Measurements from ENCODE around the gene TOP2B. TPM values are rescaled to one million over a fixed set of nuclear protein-coding genes. Genes with fewer than 3 reads are reported as not detected.

The TOP2B gene
- total RNA-seq, 1 donor from 2014 or later = 78.1 TPM

DNA sequence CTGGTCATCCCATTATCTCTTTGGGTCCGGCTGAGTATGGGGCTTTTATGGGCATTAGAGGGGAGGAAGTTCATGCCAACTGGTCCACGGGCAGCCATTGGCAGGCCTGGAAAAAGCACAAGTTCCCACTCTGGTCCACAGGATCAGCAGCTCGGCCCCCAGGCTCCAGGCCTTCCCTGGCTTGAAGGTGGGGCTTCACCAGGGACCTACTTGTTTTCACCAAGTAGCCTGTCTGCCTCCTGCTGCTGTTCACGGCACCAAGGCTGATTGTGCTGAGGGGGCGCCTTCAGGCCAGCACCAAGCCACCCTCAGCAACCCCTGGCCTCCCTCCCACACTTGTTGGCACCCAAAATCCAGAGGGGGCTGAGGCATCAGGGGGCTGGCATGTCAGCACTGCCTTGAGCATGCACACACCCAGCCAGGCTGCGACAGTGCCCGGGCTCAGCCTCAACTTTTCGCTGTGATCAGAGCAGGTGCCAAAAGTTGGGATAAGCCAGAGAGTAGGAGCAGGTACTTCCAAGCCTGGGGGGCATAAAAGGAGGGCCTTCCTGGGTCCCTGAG lies 9.1 kb upstream of the TOP2B start:
- no peak for DNase-seq (ENCODE audit: extremely low read depth, low read depth, low spot score)

- no peak for DNase-seq (ENCODE audit: extremely low read depth, low read depth, low spot score)
Measured at GRCh38 chr3:25665315-25666280, 891 bp upstream of the TOP2B start.

- DNase-seq (ENCODE audit: extremely low read depth, low read depth, low spot score) = no peak
Measured at GRCh38 chr3:25663869-25664811, 567 bp downstream of the TOP2B start.

DNA sequence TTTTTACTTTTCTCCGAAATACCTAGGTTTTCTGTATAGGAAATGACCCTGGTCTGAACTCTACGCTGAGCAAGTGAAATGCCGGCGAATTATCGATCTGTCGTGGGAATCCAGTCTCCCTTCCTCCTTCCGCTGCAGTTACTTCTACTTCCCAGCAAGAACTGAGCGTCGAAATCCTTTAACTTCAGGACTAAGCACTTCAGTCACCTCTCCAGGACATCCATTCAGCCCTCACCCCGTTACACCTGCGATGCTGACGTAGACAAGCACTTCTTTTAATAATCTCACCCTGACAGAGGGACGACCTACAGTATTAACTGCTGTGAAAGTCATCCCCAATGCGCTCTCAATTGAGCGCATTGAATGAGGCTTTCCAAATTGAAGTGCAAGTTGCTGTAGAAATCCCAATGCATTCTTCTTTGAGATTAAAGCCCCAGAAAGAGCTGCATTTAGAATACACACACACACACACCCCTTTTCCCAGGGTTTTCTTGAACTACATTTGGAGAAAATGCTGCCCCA lies 1.3 kb downstream of the TOP2B start:
- no peak for DNase-seq (ENCODE audit: extremely low read depth, low read depth, low spot score)

DNA sequence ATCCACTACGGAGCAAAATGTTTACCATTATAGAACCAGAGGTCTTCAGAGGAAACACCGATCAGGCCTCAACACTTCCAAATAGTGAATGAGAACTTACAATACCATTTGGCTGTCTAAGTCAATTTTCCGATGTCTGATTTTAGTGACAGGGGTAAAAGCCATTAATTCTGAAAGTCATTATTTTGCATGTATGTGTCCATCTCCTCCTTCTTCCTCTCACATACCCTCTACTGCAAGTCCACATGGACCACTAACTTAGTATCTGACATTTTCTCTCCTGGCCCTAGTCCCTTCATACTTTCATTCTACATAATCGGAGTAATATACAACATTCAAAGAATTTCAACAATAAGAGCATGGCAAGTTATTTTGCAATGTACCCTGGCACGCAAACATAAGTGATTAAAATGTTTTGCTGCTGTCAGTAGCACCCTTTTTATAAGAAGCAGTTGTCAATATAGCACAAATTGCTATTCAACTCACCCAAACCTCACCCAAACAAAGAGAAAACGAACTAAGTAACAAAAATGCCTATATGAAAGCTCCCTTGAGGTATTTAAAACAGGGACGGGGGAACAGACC lies 1.9 kb downstream of the TOP2B start:
- DNase-seq (ENCODE audit: extremely low read depth, low read depth, low spot score) = no peak

DNA sequence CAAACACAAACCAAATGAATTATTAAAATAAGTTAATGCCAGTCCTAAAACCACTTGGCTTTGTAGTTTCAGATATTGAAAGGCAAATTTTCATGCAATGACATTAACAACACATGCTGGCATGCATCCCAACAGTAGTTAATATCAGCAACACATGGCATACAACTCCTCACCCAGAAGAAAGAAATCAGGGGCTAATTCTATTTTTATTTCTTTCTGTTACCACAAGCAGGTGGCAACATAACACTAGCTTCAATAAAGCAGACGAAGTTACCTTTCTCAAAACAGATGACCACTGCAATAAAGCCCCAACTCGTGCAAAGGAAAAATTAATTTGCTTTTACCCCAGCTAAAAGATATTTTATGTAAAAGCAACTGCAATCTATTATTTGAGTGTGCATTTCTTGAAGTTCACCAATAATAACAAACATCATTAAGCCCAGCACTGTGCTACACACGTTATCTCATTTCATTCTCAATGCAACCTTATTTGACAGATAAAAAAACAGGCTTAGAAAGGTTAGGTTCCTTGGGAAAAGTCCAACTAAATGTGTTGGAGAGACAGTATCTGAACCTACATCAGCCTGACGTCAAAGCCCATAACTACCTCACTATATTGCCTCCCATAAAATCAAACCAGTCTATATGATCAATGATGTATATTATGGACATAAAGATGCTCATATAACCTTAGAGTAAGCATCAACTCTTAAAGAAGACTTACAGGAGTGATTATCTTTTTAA lies 2.8 kb downstream of the TOP2B start:
- no peak for DNase-seq (ENCODE audit: extremely low read depth, low read depth, low spot score)

DNA sequence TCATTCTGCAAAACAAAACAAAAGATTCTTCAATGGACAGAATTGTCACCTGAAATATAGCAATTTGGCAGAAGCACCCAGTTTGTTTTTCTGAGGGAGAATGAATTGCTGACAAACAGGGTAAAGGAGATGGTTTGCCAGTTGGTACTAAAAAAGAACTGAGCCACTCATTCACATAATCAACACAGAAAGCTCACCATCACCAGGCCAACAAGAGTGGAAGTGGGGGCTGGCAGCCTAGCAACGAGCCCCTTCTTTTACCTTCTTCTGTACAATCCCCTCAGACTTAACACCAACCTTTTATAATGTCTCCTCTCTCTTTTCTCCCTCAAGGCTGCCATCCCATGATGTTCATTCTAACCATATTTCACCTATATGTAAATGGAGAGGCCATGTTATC lies 5.9 kb downstream of the TOP2B start:
- no peak for DNase-seq (ENCODE audit: extremely low read depth, low read depth, low spot score)

DNA sequence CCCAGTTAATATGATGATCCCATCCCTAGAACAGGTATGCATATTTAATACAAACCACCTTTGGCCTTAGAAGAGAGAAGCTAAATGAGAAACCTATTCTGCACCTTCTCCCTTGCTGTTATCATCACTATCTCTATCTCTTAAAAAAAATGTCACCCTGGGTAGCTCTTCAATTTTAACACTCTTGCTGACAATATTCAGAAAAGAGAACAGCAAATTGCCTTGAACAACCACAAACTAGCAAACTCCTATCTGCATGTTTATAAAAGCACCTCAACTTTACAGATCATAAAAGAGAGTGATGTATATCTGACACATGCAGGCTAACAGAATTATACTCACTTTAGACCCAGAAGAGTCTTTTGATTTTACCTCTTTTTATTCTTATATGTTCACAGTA lies 7.4 kb downstream of the TOP2B start:
- DNase-seq (ENCODE audit: extremely low read depth, low read depth, low spot score) = no peak

GRCh38 chr3:25655659-25656058 lies 9.0 kb downstream of the TOP2B start:
- DNase-seq (ENCODE audit: extremely low read depth, low read depth, low spot score) = no peak

DNA sequence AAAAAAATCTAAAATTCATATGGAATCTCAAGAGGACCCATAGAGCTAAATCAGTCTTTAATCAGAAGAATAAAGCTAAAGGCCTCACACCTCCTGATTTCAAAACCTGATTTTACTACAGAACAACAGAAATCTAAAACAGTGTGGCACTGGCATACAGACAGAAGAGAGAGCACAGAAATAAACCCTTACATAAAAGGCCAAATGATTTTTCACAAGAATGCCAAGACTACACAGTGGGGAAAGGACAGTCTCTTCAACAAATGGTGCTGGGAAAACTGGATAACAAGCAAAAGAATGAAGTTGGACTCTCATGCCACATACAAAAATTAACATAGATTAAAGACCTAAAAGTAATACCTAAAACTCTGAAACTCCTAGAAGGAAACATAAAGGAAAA lies 10.1 kb downstream of the TOP2B start:
- no peak for DNase-seq (ENCODE audit: extremely low read depth, low read depth, low spot score)

GRCh38 chr3:25653322-25653721 lies 11.4 kb downstream of the TOP2B start:
- no peak for DNase-seq (ENCODE audit: extremely low read depth, low read depth, low spot score)

DNA sequence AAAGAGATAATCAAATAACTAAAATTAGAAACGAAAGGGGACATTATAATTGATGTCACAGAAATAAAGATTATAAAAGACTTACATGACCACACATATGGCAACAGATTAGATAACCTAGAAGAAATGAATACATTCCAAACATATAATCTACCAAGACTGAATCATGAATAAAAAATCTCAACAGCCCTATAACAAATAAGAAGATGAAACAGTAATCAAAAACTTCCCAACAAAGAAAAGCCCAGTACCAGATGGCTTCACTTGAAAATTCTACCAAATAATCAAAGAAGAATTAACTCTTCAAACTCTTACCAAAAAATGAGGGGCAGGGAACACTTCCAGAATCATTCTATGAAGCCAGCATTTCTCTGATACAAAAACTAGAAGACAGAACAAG lies 11.8 kb downstream of the TOP2B start:
- DNase-seq (ENCODE audit: extremely low read depth, low read depth, low spot score) = no peak

DNA sequence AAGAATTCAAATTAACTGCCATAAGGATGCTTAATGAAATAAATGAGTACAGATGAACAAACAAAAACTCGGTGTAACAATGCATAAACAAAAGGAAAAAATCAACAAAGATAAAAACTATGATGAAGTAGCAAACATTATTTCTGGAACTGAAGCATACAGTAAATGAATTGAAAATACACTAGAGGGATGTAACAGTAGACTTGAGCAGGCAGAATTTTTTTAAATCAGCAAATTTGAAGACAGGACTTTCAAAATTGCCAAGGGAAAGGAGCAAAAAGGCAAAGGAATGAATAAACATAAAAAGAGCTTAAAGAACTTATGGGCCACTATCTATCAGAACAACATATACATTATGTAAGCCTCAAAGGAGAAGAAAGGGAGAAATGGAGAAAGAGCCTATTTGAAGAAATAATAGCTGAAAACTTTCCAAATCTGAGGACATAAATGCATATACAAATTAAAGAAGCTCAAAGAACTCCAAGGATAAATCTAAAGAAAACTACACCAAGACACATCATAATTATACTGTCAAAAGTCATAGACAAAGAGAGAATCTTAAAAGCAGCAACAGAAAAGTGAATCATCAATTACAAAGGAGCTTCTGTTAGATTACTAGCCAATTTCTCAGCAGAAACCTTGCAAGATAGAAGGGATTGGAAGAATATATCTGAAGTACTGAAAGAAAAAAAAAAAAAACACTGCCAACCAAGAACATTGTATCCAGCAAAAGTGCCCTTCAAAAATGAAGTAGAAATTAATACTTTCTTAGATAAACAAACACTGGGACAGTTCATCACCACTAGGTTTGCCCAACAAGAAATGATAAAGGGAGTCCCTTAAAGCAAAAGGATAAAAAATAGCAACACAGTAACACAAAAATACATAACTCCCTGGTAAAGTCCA lies 15.5 kb downstream of the TOP2B start:
- DNase-seq (ENCODE audit: extremely low read depth, low read depth, low spot score) = no peak

DNA sequence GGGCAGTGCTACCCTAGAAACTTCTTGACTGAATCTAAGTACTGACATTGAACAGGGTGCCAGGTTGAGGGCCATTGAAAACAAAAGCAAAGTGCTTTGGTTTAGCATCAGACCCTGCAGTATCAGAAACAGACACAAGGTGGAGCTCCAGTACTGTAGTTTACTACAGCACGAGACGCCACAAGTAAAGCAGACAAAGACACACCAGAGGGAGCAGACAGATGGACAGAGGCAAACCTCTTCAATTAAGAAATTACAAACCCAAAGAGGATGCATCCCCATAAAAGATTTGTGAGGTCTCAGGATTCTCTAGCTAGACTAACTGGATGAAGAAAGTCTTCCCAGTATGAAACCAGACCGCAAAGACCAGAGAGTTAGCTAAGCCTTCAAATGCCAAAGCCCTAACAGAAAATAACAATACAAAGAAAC lies 16.6 kb downstream of the TOP2B start:
- peak; percentile 72 for DNase-seq (ENCODE audit: extremely low read depth, low read depth, low spot score)

DNA sequence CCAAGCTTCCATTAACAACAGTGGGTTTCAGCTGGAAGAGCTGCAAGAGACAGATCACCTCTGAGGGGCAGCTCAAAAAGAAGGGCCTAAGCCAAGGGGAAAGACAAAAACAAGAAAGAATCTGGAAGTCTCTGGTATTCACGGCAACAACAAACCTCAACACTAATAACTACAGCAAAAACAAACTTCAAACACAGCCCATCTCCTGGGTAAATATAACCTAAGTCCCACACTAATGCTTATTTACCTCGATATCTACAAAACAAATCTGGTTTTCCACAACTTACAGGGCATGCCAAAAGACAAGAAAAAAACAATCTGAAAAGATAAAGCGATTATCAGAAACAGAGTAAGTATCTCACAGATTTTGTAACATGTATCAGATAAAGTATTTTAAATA lies 29.7 kb downstream of the TOP2B start:
- DNase-seq (ENCODE audit: extremely low read depth, low read depth, low spot score) = no peak

DNA sequence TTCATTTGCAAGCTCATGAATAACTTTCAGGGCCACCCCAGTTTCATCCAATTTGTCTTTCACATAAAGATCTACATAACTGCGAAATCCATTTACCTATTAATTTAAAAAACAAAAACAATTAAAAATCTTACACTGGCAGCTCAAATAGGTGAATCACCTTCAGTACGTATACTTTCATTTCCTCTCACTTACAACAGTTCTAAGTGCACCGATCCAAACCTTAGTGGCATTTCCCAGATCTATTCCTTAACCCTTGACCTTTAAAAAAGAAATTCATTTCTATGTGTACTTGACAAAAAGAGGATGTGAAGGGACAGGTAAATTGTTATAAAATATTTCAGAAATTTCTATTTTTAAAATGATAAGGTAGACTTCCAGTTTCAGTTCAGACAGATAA lies 30.8 kb downstream of the TOP2B start:
- no peak for DNase-seq (ENCODE audit: extremely low read depth, low read depth, low spot score)

- no peak for DNase-seq (ENCODE audit: extremely low read depth, low read depth, low spot score)
Measured at GRCh38 chr3:25631989-25632388, 32.7 kb downstream of the TOP2B start.

DNA sequence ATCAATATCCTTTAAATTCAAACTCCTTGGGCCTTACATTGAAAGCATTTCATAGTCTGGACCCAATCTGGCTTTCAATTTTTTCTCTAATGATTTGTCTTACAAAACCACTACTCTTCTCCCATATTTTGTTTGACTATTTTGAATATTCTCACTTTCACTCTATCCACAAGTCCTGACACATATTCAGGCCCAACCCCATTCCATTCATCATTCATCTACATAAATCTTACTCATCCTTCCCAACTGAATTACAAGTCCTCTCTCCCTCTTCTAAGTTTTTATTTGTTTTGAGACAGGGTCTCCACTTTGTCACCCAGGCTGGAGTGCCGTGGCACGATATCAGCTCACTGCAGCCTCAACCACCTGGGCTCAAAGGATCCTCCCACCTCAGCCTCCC lies 43.6 kb downstream of the TOP2B start:
- no peak for DNase-seq (ENCODE audit: extremely low read depth, low read depth, low spot score)

DNA sequence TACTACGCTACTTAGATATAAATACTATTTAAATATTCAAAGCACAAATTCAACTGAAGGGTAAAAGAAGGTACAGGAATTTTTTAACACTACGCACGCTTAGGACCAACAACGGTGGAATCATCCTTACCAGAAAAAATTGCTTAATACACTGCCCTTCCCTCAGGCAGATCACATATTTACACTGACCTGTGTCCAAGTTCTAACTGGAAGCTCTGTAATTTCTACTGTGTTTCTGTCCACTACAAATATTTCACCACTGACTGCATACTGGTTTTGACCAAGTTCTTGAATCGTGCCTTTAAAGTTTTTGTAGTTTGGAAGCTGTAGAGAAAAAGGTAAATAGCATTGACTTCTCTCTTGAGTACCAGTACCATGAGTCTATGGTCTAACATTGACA lies 44.2 kb downstream of the TOP2B start:
- DNase-seq (ENCODE audit: extremely low read depth, low read depth, low spot score) = no peak
